Activated CD4-positive, alpha-beta T cell treated with anti-CD3 and anti-CD28 coated beads for 4 hours (primary cell): ENCODE measurements around the gene POU2F1.

Experiments
- DNase-seq, 2 donors: peaks; one replicate each; pipeline ENCODE4 v3.0.0-alpha.2; 2020

Gene POU2F1

DNA sequence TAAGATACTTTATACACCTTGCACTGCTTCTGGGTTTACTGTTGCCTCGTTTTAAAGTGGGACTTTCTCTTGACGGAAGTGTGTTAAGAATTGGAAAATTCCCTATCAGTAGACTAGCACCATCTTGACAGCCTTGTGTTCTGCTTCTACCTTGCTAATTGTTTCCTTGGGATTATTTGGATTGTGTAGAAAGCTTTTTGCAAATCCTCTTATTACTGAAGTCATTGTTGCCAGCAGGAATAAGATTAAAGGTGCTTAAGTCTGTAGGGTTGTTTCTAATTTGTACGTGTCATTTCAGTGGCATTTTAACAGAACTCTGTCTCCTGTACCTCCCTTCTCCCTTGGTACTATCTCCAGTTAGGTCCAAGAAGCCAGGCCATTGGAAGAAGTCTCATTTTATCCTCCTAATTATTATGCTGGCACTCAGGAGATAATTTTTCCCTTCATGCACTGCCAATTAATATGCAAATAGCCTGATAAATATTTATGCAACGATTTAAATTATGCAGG is 107.7 kb downstream of the POU2F1 start:
- DNase-seq, result no peak

DNA sequence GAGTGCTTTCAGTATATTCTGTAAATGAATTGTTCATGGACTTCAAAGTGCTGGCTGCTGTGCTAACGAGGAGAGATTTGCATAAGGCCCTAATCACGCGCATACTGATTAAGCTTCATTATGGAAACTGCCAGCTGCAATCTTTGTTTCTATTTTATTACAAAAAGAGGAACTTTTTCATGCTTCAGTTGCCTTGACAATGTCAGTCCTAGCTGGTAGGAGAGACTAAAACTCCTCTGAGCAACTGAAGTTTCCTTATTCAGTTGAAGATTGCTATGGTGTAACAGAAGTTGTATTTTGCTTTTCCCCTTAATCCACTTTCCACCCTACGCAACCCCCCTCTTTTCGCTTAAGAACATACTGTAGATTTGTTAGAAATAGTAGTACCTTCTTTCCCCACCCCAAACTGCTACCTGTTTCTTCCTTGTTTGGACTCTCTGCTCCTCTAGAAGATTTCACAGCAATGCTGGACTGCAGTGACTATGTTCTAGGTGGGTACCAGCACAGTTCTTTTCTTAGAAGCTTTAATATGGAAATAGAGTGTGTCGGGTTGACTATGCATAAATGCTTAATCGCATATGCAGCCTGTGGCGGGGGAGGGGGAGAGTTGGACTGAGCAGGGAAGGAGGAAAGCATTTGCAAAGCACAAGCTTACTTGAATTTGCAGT is 108.3 kb downstream of the POU2F1 start:
- no peak for DNase-seq

GRCh38 chr1:167330601-167331293 is 110.1 kb downstream of the POU2F1 start:
- DNase-seq, result no peak

GRCh38 chr1:167331650-167332049 is 111.0 kb downstream of the POU2F1 start:
- no peak for DNase-seq

GRCh38 chr1:167332503-167332902 is 111.8 kb downstream of the POU2F1 start:
- DNase-seq, result no peak

- DNase-seq, result no peak
Observed at GRCh38 chr1:167333124-167333523, 112.4 kb downstream of the POU2F1 start.

- DNase-seq, result no peak
Observed at GRCh38 chr1:167333703-167334102, 113.0 kb downstream of the POU2F1 start.

- no peak for DNase-seq
Observed at GRCh38 chr1:167339405-167339804, 118.7 kb downstream of the POU2F1 start.

DNA sequence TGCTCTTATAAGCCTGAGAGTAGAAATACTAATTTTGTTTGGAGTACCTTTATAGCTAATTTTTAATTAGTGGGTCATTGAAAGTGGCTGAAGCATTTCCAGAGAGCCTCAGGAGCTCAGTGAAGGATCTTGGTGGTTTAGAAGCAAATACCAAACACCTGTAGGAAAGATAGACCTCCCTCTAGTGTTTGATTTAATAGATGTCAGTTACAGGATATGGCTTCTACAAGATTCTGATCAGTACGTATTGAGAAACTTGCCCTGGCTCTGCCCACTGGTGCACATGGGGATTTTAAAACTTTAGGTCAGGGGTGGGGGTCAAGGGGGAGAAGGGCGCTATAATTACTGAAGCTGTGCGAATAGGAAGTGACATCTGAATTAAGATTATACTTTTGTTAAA is 122.2 kb downstream of the POU2F1 start:
- DNase-seq, result no peak

GRCh38 chr1:167344112-167344511 is 123.4 kb downstream of the POU2F1 start:
- DNase-seq, result no peak

GRCh38 chr1:167344615-167345385 is 124.1 kb downstream of the POU2F1 start:
- DNase-seq, result no peak

GRCh38 chr1:167345386-167345733 is 124.7 kb downstream of the POU2F1 start:
- DNase-seq, result no peak

GRCh38 chr1:167357305-167357704 is 136.6 kb downstream of the POU2F1 start:
- no peak for DNase-seq

GRCh38 chr1:167359295-167359694 is 138.6 kb downstream of the POU2F1 start:
- no peak for DNase-seq

DNA sequence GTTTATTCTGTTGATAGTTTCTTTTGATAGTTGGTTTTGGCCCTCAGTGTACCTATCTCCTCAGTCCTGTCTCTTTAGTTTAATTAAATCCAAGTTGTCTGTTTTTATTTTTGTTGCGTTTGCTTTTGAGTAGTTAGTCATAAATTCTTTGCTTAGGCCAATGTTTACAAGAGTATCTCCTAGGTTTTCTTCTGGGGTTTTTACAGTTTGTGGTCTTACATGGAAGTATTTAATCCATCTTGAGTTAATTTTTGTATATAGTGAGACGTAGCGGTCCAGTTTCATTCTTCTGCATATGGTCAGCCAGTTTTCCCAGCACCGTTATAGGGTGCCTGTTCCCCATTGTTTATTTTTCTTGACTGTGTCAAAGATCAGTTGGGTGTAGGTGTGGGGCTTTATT is 139.4 kb downstream of the POU2F1 start:
- DNase-seq, result no peak

DNA sequence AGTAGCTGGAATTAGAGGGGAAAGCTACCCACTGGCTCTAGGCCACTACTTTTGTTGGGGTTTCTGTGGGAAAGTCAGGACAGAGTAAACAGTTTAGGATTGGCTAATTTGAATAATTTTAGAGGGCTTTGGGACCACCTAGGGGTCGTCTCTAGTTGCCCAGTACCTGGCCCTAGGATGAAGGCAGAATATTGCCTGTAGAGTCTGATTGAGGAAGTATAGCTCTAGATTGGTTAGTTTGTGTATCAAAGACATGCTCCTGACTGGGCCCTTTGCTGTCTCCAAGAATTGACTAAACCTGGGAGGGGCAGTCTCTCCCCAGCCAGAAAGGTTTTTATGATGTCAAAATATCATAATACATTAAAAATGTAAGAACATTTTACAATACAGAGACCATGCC is 142.0 kb downstream of the POU2F1 start:
- no peak for DNase-seq

- no peak for DNase-seq
Observed at GRCh38 chr1:167364826-167365225, 144.1 kb downstream of the POU2F1 start.

GRCh38 chr1:167365360-167365759 is 144.7 kb downstream of the POU2F1 start:
- no peak for DNase-seq

GRCh38 chr1:167367705-167368104 is 147.0 kb downstream of the POU2F1 start:
- DNase-seq, result no peak

- DNase-seq, result no peak
Observed at GRCh38 chr1:167369175-167369574, 148.5 kb downstream of the POU2F1 start.

DNA sequence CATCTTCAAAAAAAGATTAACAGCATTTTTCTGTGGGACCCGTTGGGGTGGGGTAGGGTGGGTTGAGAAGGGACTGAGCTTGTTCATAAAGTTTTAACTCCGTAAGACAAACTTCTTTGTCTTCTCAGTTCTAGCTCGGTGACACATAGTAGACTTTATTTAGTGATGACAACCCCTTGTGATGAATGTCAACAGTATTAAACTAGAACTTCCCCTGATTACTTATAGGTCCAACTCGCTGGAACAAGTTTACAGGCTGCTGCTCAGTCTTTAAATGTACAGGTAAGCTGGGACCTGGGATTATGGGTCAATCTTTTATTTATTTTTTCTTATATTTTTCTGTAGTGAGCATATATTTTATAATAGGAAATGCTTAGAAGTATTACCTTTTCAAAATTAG is 149.2 kb downstream of the POU2F1 start:
- DNase-seq, result no peak

DNA sequence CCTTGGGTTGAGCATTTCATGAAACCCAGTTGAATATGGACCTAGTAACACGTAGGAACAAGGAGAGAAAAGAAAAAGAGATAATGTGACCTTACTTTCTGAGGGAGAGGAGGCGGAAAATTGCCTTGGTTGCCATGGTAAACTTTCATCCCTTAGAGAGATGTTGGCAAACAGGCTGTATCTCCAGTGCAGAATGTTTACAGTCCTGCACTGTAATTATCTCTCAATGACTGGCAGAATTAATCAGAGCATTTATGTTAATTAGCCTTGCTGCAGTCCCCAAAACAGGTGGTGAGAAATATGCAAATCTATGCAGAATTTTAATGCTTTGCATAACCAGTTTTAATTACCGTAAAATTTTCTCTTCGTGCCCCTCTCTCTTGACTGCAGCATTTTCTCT is 150.3 kb downstream of the POU2F1 start:
- no peak for DNase-seq

DNA sequence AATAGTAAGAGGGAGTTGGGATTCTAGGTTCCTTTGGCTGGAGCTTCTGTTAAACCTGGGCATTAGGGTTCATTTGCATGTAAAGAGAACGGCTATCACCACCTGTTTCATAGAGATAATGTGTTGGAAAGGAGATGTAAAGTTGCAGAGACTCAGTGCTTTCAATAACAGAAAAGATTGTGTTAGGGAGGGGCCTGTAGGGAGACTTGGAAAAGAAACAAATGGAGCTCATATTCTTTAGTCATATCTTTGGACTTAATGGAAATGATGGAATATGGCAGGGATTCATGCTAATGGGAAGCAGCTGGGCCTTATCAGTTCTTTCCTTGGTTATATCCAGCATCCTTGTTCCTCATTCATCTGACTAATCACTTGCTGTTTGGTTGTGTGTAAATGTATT is 152.7 kb downstream of the POU2F1 start:
- no peak for DNase-seq

DNA sequence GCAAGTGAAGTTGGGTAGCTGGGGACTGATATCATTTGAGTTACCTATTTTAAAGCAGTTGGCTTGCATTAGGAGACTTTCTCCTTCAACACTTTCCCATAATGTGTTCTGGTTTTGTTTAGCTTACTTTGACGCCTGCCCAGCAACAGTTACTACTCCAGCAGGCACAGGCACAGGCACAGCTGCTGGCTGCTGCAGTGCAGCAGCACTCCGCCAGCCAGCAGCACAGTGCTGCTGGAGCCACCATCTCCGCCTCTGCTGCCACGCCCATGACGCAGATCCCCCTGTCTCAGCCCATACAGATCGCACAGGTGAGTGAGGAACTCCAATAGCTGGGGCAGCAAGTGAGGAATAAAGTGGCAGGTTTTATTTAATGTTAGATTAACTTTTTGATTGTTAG is 153.3 kb downstream of the POU2F1 start:
- DNase-seq, result no peak
